GM19468 (cell line): Measurements from ENCODE around the gene GOLGA8B.
"Not testable (repeated sequence)": the region's sequence is repeated elsewhere in the genome, so short reads cannot be mapped to it uniquely, and the experiment has no call there.

Experiments
- ATAC-seq: cut with Tn5 transposase; IDR thresholded peaks from one replicate; pipeline ENCODE4 v1.9.1; 2021; ENCODE audit warnings: mild to moderate bottlenecking, moderate library complexity, moderate number of reproducible peaks; ENCODE audit not compliant: unreplicated experiment; ENCODE audit errors: extremely low read depth

GOLGA8B gene

GRCh38 chr15:34583399-34584329, at the start of gene GOLGA8B:
Gene GOLGA8B, minus strand, starts transcription at chr15:34583651. Its CDS starts 47,739 bp downstream, at chr15:34535912.
- ATAC-seq: peak; percentile 22

GRCh38 chr15:34633165-34633564, 49.7 kb upstream of the GOLGA8B start:
- not testable (repeated sequence) for ATAC-seq

- no peak for ATAC-seq
Observed at GRCh38 chr15:34628577-34629152, 45.2 kb upstream of the GOLGA8B start.

GRCh38 chr15:34625007-34625406, 41.6 kb upstream of the GOLGA8B start:
- ATAC-seq: no peak

- no peak for ATAC-seq
Observed at GRCh38 chr15:34621675-34622074, 38.2 kb upstream of the GOLGA8B start.

GRCh38 chr15:34620814-34621213, 37.4 kb upstream of the GOLGA8B start:
- no peak for ATAC-seq

- ATAC-seq: no peak
Observed at GRCh38 chr15:34620142-34620541, 36.7 kb upstream of the GOLGA8B start.

- no peak for ATAC-seq
Observed at GRCh38 chr15:34619151-34619550, 35.7 kb upstream of the GOLGA8B start.

GRCh38 chr15:34618073-34618472, 34.6 kb upstream of the GOLGA8B start:
- ATAC-seq: no peak

- no peak for ATAC-seq
Observed at GRCh38 chr15:34616613-34617012, 33.2 kb upstream of the GOLGA8B start.

GRCh38 chr15:34613997-34614396, 30.5 kb upstream of the GOLGA8B start:
- no peak for ATAC-seq

GRCh38 chr15:34613301-34613700, 29.9 kb upstream of the GOLGA8B start:
- no peak for ATAC-seq

- ATAC-seq: no peak
Observed at GRCh38 chr15:34610354-34610753, 26.9 kb upstream of the GOLGA8B start.

- no peak for ATAC-seq
Observed at GRCh38 chr15:34609102-34610057, 25.9 kb upstream of the GOLGA8B start.

- no peak for ATAC-seq
Observed at GRCh38 chr15:34608517-34608916, 25.1 kb upstream of the GOLGA8B start.

- ATAC-seq: no peak
Observed at GRCh38 chr15:34607832-34608231, 24.4 kb upstream of the GOLGA8B start.

GRCh38 chr15:34606545-34606944, 23.1 kb upstream of the GOLGA8B start:
- no peak for ATAC-seq

- no peak for ATAC-seq
Observed at GRCh38 chr15:34606131-34606530, 22.7 kb upstream of the GOLGA8B start.

- no peak for ATAC-seq
Observed at GRCh38 chr15:34603095-34603494, 19.6 kb upstream of the GOLGA8B start.

GRCh38 chr15:34600923-34601322, 17.5 kb upstream of the GOLGA8B start:
- no peak for ATAC-seq
